ENCODE data around the gene LIPM. TPM values are rescaled to one million over a fixed set of nuclear protein-coding genes. Genes with fewer than 3 reads are reported as not detected.

Gene LIPM
- total RNA-seq, 1 donor from 2014 or later = not detected

DNA sequence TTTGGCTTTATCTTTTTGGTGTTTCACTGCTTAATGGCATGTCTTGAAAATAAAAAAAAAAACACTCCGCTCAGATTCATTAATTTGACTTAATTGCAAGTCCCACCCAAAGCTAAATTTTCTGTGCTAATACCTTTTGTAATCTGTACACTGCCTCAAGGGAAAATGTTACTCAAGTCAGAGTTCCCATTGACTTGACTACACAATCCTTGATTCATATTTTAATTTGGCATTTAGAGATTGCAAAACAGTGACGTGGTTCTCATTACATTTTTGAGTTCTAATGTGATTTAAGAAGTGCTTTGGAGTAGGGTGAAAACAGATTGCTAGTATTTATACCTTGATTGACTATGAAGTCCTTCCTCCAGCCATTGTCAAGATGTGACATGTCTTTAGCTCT lies 21.3 kb upstream of the LIPM start:
- ATAC-seq (ENCODE audit: low read depth) (no peak), DNase-seq (no peak)
- no peak overlapping the region for H3K27ac Mint-ChIP-seq
- H3K9me3 Mint-ChIP-seq = no peaks in the 10 kb centered on the region
- intact Hi-C loops (cut with micrococcal nuclease) = no loop called here
- H3K36me3 Mint-ChIP-seq (ENCODE audit: low read depth) = no peaks in the 10 kb centered on the region
- no peak overlapping the region for H3K4me3 Mint-ChIP-seq
- TF ChIP-seq, protein P1, sequence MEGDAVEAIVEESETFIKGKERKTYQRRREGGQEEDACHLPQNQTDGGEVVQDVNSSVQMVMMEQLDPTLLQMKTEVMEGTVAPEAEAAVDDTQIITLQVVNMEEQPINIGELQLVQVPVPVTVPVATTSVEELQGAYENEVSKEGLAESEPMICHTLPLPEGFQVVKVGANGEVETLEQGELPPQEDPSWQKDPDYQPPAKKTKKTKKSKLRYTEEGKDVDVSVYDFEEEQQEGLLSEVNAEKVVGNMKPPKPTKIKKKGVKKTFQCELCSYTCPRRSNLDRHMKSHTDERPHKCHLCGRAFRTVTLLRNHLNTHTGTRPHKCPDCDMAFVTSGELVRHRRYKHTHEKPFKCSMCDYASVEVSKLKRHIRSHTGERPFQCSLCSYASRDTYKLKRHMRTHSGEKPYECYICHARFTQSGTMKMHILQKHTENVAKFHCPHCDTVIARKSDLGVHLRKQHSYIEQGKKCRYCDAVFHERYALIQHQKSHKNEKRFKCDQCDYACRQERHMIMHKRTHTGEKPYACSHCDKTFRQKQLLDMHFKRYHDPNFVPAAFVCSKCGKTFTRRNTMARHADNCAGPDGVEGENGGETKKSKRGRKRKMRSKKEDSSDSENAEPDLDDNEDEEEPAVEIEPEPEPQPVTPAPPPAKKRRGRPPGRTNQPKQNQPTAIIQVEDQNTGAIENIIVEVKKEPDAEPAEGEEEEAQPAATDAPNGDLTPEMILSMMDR (IDR thresholded peaks at IDR 0.05) = no peak
- ChIA-PET POLR2A (no interaction called here), CTCF (no interaction called here)
- peaks cover 2% of the 10 kb centered on the region for H3K27me3 Mint-ChIP-seq
- H3K4me1 Mint-ChIP-seq = no peaks in the 10 kb centered on the region

DNA sequence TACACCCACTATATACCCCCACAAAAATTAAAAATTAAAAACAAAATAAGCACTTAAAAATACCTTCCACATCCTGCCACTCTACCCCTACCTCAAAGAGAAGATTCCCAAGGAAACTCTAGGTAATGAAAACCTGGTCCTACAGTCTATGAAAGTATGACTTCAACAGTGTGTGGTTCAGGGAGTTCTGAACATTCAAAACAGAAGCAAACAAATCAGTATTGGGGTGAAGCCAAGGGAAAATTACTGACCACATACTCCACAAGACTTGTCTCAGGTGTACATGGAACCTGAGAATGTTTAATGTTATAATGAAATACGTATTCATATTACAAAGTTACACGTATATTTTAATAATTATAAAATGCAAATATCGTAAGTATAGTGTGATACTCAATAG lies 20.3 kb upstream of the LIPM start:
- Mint-ChIP-seq H3K27me3 (no peaks in the 10 kb centered on the region), H3K36me3 (ENCODE audit: low read depth) (no peaks in the 10 kb centered on the region), H3K27ac (no peak overlapping the region), H3K4me3 (no peak overlapping the region), H3K9me3 (no peaks in the 10 kb centered on the region), H3K4me1 (no peaks in the 10 kb centered on the region)
- intact Hi-C loops (cut with micrococcal nuclease) = no loop called here
- DNase-seq (no peak), ATAC-seq (ENCODE audit: low read depth) (no peak)
- TF ChIP-seq, protein P1 (IDR thresholded peaks at IDR 0.05) = no peak
- ChIA-PET CTCF (no interaction called here), POLR2A (no interaction called here)

DNA sequence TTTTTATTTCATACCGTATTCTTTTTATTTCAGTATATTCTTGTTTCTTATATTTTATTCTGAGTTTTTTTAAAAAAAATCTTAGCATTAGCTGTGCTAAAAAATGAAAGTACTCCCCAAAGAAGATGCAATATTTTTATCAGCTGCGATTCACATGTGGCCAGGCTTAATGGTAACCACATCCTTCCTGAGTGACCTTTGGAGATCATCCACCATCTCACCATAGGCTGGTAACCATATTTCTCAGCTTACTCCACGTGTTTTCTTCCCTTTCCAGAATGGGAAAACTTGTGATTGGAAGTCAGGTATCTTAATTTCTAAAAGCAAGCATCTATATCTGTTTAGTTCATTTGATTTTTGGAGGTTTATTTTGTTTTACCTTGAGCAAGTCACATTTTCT lies 18.8 kb upstream of the LIPM start:
- no peaks in the 10 kb centered on the region for H3K27me3 Mint-ChIP-seq
- no peak overlapping the region for H3K4me3 Mint-ChIP-seq
- no peaks in the 10 kb centered on the region for H3K4me1 Mint-ChIP-seq
- DNase-seq (no peak), ATAC-seq (ENCODE audit: low read depth) (no peak)
- TF ChIP-seq, protein P1 (IDR thresholded peaks at IDR 0.05) = no peak
- intact Hi-C loops (cut with micrococcal nuclease) = no loop called here
- no peak overlapping the region for H3K27ac Mint-ChIP-seq
- no peaks in the 10 kb centered on the region for H3K36me3 Mint-ChIP-seq (ENCODE audit: low read depth)
- CTCF ChIA-PET = no interaction called here
- H3K9me3 Mint-ChIP-seq = no peaks in the 10 kb centered on the region
- POLR2A ChIA-PET = no interaction called here

DNA sequence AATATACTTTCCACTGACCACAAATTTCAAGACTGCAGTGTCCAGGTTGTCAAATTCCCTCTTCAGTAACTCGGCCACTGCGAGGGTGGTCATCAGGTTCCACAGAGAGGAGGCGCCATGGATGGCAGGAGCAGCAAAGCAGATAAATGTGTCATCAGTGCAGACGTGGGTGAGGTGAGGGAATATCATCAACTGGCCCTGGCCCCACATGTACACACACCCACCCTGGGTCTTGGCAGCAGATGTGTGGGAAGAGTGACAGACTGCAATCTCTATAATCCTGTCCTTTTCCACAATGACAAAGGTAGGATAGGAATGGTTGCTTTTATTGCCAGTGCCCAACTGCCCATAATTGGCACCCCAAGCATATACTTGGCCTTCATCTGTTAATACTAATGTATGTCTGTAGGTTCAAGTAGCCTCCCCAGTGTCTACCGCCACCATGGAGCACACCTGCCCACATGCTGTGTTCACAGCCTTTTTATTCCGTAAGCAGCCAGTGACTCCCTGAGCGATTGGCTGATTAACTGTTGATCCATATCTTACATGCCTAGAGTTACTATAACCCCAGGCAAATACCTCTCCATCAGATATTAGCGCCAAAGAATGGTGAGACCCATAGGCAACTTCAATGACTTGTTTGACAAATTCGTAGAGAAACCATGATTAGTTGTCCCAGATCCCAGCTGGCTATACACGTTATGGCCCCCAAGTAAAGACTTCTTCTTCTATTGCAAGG lies 16.3 kb upstream of the LIPM start:
- ATAC-seq (ENCODE audit: low read depth) = no peak
- no peak overlapping the region for H3K27ac Mint-ChIP-seq
- POLR2A ChIA-PET = no interaction called here
- no peaks in the 10 kb centered on the region for H3K27me3 Mint-ChIP-seq
- H3K4me3 Mint-ChIP-seq = no peak overlapping the region
- TF ChIP-seq, protein P1 (IDR thresholded peaks at IDR 0.05) = no peak
- CTCF ChIA-PET = no interaction called here
- DNase-seq = no peak
- H3K36me3 Mint-ChIP-seq (ENCODE audit: low read depth) = no peaks in the 10 kb centered on the region
- no peaks in the 10 kb centered on the region for H3K4me1 Mint-ChIP-seq
- intact Hi-C loops (cut with micrococcal nuclease) = no loop called here
- no peaks in the 10 kb centered on the region for H3K9me3 Mint-ChIP-seq

DNA sequence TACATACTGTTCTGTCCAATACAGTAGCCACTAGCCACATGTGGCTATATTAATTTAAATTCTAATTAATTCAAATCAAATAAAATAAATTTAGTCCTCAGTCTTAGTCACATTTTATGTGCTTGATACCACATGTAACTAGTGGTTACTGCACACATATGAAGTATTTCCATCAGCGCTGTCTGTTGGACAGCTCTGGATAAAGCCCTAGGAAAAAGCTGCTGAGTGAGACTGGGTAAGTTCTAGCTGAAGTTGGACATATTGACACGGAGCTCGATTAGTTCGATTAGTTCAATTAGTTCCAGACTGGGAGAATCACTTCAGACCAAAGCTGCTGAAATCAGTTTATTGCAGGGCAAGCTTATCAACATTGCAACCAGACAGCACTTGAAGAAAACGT lies 15.1 kb upstream of the LIPM start:
- DNase-seq = no peak
- TF ChIP-seq, protein P1 (IDR thresholded peaks at IDR 0.05) = no peak
- Mint-ChIP-seq H3K4me3 (no peak overlapping the region), H3K27me3 (no peaks in the 10 kb centered on the region), H3K27ac (no peak overlapping the region), H3K4me1 (no peaks in the 10 kb centered on the region), H3K9me3 (no peaks in the 10 kb centered on the region), H3K36me3 (ENCODE audit: low read depth) (no peaks in the 10 kb centered on the region)
- intact Hi-C loops (cut with micrococcal nuclease) = no loop called here
- CTCF ChIA-PET = no interaction called here
- POLR2A ChIA-PET = no interaction called here
- no peak for ATAC-seq (ENCODE audit: low read depth)

Data from activated B cell treated with CpG ODN at 0.5 μM for 24 hours (primary cell).